AG04449 (cell line): ENCODE results near the gene PARD6B.
A peak's percentile ranks its signal among the peaks of the same experiment; 100 is the strongest.

Source experiments
- CTCF ChIA-PET: fragments of 350-600 bp; formaldehyde crosslinking; extraction: SDS; loops from one replicate; lab custom pipeline; 2021; ENCODE audit warnings: antibody characterized with exemption; lab: Yijun Ruan, JAX
- POLR2A ChIA-PET: fragments of 400-600, 350-600 bp; formaldehyde crosslinking; extraction: SDS; loops from one replicate; lab custom pipeline; 2020; ENCODE audit warnings: antibody characterized with exemption, inconsistent platforms; lab: Yijun Ruan, JAX
- DNase-seq: peaks from one replicate; pipeline ENCODE4 v3.0.0-alpha.2; 2010; ENCODE audit warnings: low read depth, low spot score
- H3K4me3 ChIP-seq: 2 replicates; pipeline ENCODE4 v1.5.1; 2011; ENCODE audit warnings: low read depth, mild to moderate bottlenecking, control low read depth, low read length
- CTCF ChIP-seq: IDR thresholded peaks from one replicate; pipeline ENCODE4 v1.5.1; 2011; ENCODE audit warnings: mild to moderate bottlenecking, moderate library complexity, low read length, control low read depth, inconsistent platforms; ENCODE audit not compliant: insufficient read depth; ENCODE audit errors: missing control alignments

Gene PARD6B

GRCh38 chr20:50722424-50723155 is 8.8 kb upstream of the PARD6B start:
- no peak for TF ChIP-seq CTCF
- no peak for DNase-seq
- ChIA-PET POLR2A (no interaction called here), CTCF (interaction anchor here (1.4 to 5.0 kb wide), 2 partner anchors 27 to 96 kb away, joined by 3 to 25 read pairs; no protein-coding TSS in a partner anchor)
- H3K4me3 ChIP-seq: no peak overlapping the region

- ChIA-PET CTCF (interaction anchor here (0.5 to 5.0 kb wide), 4 partner anchors 10 to 97 kb away, joined by 3 to 25 read pairs (median 4); no protein-coding TSS in a partner anchor), POLR2A (no interaction called here)
- H3K4me3 ChIP-seq: no peak overlapping the region
- TF ChIP-seq CTCF: no peak
- no peak for DNase-seq
Measured at GRCh38 chr20:50723672-50724071, 7.7 kb upstream of the PARD6B start.

GRCh38 chr20:50724112-50724725 is 7.2 kb upstream of the PARD6B start:
- no peak for DNase-seq
- CTCF ChIA-PET: interaction anchor here (1.0 to 5.0 kb wide), 7 partner anchors 7 to 136 kb away, joined by 3 to 25 read pairs (median 3); no protein-coding TSS in a partner anchor
- POLR2A ChIA-PET: no interaction called here
- H3K4me3 ChIP-seq: no peak overlapping the region
- TF ChIP-seq CTCF: no peak

GRCh38 chr20:50724851-50725723 is 6.3 kb upstream of the PARD6B start:
- DNase-seq: peak; percentile 80
- TF ChIP-seq CTCF: no peak
- H3K4me3 ChIP-seq: no peak overlapping the region; the same call in 1 of the 2 replicates
- ChIA-PET POLR2A (interaction anchor here (0.6 kb wide), 1 partner anchor 109 kb away, joined by 3 read pairs; no protein-coding TSS in a partner anchor), CTCF (interaction anchor here (0.7 to 5.0 kb wide), 9 partner anchors 8 to 220 kb away, joined by 3 to 25 read pairs (median 3); no protein-coding TSS in a partner anchor)

GRCh38 chr20:50725724-50726005 is 5.7 kb upstream of the PARD6B start:
- no peak overlapping the region for H3K4me3 ChIP-seq
- POLR2A ChIA-PET: no interaction called here

More at GRCh38 chr20:50725724-50726005, 5.7 kb upstream of the PARD6B start:
- no peak for TF ChIP-seq CTCF
- DNase-seq: no peak
- CTCF ChIA-PET: interaction anchor here (0.7 to 5.0 kb wide), 3 partner anchors 24 to 221 kb away, joined by 3 to 25 read pairs (median 5); no protein-coding TSS in a partner anchor
